ENCODE results near the gene SYNGR4. TPM values are rescaled to one million over a fixed set of nuclear protein-coding genes. Genes with fewer than 3 reads are reported as not detected.
"Not testable (repeated sequence)": the region's sequence is repeated elsewhere in the genome, so short reads cannot be mapped to it uniquely, and the experiment has no call there.

The SYNGR4 gene
- total RNA-seq, 1 donor from 2014 or later: not detected

DNA sequence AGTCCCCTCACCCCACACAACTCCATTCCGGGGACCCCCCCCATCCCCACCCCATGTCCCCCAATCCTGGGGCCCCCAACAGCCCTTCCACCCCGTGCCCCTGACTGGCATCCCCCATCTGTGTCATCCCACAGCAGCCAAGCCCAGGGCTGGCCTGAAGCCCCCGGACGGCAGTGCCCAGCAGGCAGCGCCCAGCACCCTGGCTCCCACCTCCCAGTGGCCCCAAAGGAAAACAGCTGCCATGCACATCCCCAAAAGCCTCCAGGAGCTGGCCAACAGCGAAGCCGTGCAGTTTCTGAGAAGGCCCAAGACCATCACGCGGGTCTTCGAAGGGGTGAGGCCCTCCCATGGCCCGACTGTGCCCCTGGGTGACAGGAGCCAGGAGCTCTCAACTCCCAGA, 1.4 kb downstream of the SYNGR4 start:
- Mint-ChIP-seq H3K27me3 (ENCODE audit: unreplicated experiment) (peaks cover 1% of the 10 kb centered on the region), H3K27ac (ENCODE audit: unreplicated experiment) (no peak overlapping the region), H3K9me3 (ENCODE audit: unreplicated experiment) (no peaks in the 10 kb centered on the region), H3K4me1 (ENCODE audit: unreplicated experiment) (peaks cover 2% of the 10 kb centered on the region), H3K36me3 (ENCODE audit: low read depth, unreplicated experiment) (no peaks in the 10 kb centered on the region), H3K4me3 (ENCODE audit: unreplicated experiment) (no peak overlapping the region)
- DNase-seq (ENCODE audit: low spot score): no peak
- TF ChIP-seq, protein P1, sequence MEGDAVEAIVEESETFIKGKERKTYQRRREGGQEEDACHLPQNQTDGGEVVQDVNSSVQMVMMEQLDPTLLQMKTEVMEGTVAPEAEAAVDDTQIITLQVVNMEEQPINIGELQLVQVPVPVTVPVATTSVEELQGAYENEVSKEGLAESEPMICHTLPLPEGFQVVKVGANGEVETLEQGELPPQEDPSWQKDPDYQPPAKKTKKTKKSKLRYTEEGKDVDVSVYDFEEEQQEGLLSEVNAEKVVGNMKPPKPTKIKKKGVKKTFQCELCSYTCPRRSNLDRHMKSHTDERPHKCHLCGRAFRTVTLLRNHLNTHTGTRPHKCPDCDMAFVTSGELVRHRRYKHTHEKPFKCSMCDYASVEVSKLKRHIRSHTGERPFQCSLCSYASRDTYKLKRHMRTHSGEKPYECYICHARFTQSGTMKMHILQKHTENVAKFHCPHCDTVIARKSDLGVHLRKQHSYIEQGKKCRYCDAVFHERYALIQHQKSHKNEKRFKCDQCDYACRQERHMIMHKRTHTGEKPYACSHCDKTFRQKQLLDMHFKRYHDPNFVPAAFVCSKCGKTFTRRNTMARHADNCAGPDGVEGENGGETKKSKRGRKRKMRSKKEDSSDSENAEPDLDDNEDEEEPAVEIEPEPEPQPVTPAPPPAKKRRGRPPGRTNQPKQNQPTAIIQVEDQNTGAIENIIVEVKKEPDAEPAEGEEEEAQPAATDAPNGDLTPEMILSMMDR (IDR thresholded peaks at IDR 0.05; ENCODE audit: unreplicated experiment): no peak

DNA sequence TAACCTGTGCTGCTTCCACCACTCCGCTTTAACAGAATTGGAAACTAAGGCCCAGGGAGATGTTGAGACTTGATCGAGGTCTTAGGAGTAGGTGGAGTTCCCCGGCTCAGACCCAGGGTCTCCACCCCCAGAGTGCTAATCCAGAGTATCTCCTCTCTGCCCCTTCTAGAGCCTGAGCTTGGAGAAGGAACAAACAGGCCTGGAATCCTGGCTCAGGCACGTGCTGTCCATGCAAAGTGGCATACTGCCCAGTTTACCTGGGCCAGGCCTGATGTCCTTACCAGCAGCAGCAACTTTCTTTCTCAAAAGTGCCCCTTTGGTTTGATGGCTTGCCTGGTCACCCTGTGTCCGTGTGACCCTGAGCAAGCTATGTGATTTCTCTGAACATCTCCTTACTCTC, 3.7 kb downstream of the SYNGR4 start:
- H3K27ac Mint-ChIP-seq (ENCODE audit: unreplicated experiment): no peak overlapping the region
- no peaks in the 10 kb centered on the region for H3K4me1 Mint-ChIP-seq (ENCODE audit: unreplicated experiment)
- H3K36me3 Mint-ChIP-seq (ENCODE audit: low read depth, unreplicated experiment): no peaks in the 10 kb centered on the region

DNA sequence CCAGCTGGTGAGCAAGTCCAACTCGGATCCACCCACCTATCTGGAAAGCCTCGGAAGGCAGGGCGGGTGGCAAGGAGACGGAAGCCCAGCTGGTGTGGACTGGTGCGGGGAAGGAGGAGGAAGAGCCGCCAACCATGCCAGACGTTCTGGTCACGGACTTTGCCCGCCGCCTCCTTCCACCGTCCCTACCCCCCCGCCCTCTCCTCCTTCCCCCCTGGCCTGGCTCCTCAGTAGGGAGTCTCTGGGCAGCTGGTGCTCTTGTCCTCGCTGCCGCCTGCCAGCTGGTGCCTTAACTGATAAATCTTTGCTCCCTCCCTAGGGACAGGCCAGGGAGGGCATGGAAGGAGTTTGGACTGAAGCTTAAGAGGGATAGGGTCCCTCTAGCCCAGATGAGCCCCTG, 4.8 kb downstream of the SYNGR4 start:
- peaks cover 1% of the 10 kb centered on the region for H3K27me3 Mint-ChIP-seq (ENCODE audit: unreplicated experiment)
- no peak for DNase-seq (ENCODE audit: low spot score)
- no peak overlapping the region for H3K4me3 Mint-ChIP-seq (ENCODE audit: unreplicated experiment)
- H3K27ac Mint-ChIP-seq (ENCODE audit: unreplicated experiment): no peak overlapping the region
- no peaks in the 10 kb centered on the region for H3K9me3 Mint-ChIP-seq (ENCODE audit: unreplicated experiment)
- no peaks in the 10 kb centered on the region for H3K4me1 Mint-ChIP-seq (ENCODE audit: unreplicated experiment)
- TF ChIP-seq, protein P1 (IDR thresholded peaks at IDR 0.05; ENCODE audit: unreplicated experiment): no peak
- H3K36me3 Mint-ChIP-seq (ENCODE audit: low read depth, unreplicated experiment): no peaks in the 10 kb centered on the region

More for the DNA sequence above, 3.7 kb downstream of the SYNGR4 start:
- H3K9me3 Mint-ChIP-seq (ENCODE audit: unreplicated experiment): no peaks in the 10 kb centered on the region
- TF ChIP-seq, protein P1 (IDR thresholded peaks at IDR 0.05; ENCODE audit: unreplicated experiment): no peak
- no peak overlapping the region for H3K4me3 Mint-ChIP-seq (ENCODE audit: unreplicated experiment)
- no peak for DNase-seq (ENCODE audit: low spot score)
- H3K27me3 Mint-ChIP-seq (ENCODE audit: unreplicated experiment): peaks cover 1% of the 10 kb centered on the region

DNA sequence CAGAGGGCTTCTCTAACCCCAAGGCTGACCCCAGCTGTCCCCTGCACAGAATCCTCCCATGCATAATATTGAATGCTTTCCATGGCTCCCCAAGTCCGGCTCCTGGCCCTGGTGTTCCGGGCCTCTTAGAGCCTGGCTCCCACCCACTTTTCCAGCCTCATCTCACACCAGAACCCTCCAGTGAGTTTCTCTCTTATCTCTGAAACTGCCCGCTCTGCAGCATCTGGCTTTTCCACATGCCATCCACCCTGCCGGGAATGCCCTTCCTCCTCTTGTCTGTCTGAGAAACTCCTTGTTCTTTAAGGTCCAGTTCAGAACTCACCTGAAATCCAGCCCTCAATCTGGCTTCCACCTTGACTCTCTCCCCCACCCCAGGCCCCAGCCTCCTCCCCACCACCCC, 6.8 kb downstream of the SYNGR4 start:
- Mint-ChIP-seq H3K4me1 (ENCODE audit: unreplicated experiment) (no peaks in the 10 kb centered on the region), H3K9me3 (ENCODE audit: unreplicated experiment) (no peaks in the 10 kb centered on the region), H3K27me3 (ENCODE audit: unreplicated experiment) (peaks cover 2% of the 10 kb centered on the region), H3K27ac (ENCODE audit: unreplicated experiment) (no peak overlapping the region), H3K4me3 (ENCODE audit: unreplicated experiment) (no peak overlapping the region), H3K36me3 (ENCODE audit: low read depth, unreplicated experiment) (no peaks in the 10 kb centered on the region)
- TF ChIP-seq, protein P1 (IDR thresholded peaks at IDR 0.05; ENCODE audit: unreplicated experiment): no peak
- no peak for DNase-seq (ENCODE audit: low spot score)

DNA sequence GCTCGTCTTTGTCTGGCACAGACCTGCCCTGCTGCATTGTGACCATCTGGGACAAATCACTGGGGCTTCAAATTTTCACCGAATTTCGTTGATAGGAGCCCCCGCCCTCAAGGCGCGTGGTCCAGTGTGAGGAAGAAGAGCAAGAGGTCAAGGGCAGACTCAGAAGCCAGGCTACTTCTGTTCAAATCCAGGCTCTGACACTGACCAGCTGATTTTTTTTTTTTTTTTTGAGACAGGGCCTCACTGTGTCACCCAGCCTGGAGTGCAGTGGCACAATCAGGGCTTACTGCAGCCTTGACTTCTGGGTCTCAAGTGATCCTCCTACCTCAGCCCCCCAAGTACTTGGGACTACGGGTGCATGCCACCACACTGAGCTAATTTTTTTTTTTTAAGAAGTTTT, 7.2 kb downstream of the SYNGR4 start:
- DNase-seq (ENCODE audit: low spot score): no peak
- Mint-ChIP-seq H3K4me3 (ENCODE audit: unreplicated experiment) (no peak overlapping the region), H3K36me3 (ENCODE audit: low read depth, unreplicated experiment) (no peaks in the 10 kb centered on the region), H3K9me3 (ENCODE audit: unreplicated experiment) (no peaks in the 10 kb centered on the region), H3K27me3 (ENCODE audit: unreplicated experiment) (peaks cover 2% of the 10 kb centered on the region), H3K4me1 (ENCODE audit: unreplicated experiment) (no peaks in the 10 kb centered on the region), H3K27ac (ENCODE audit: unreplicated experiment) (no peak overlapping the region)
- TF ChIP-seq, protein P1 (IDR thresholded peaks at IDR 0.05; ENCODE audit: unreplicated experiment): no peak

DNA sequence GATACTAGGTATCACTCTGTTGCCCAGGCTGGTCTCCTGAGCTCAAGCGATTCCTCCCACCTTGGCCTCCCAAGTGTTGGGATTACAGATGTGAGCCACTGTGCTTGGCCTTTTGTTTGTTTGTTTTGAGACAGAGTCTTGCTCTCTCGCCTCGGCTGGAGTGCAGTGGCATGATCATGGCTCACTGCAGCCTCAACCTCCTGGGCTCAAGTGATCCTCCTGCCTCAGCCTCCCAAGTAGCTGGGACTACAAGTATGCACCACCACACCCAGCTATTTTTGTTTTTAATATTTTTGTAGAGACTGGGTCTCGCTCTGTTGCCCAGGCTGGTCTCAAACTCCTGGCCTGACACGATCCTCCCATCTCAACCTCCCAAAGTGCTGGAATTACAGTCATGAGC, 7.6 kb downstream of the SYNGR4 start:
- DNase-seq (ENCODE audit: low spot score); H3K4me3 Mint-ChIP-seq (ENCODE audit: unreplicated experiment); H3K36me3 Mint-ChIP-seq (ENCODE audit: low read depth, unreplicated experiment); H3K27me3 Mint-ChIP-seq (ENCODE audit: unreplicated experiment); H3K4me1 Mint-ChIP-seq (ENCODE audit: unreplicated experiment); H3K27ac Mint-ChIP-seq (ENCODE audit: unreplicated experiment); H3K9me3 Mint-ChIP-seq (ENCODE audit: unreplicated experiment): not testable (repeated sequence)

Measured in endothelial cell (in vitro differentiated cells).